Measurements from ENCODE around the gene THYN1. TPM values are rescaled to one million over a fixed set of nuclear protein-coding genes. Genes with fewer than 3 reads are reported as not detected.

The THYN1 gene
- total and polyA plus RNA-seq, 2 of the 13 experiments (the other 11 are each of a cell fraction or from before 2014, with no cell fraction given): 36.1 to 87.6 TPM

DNA sequence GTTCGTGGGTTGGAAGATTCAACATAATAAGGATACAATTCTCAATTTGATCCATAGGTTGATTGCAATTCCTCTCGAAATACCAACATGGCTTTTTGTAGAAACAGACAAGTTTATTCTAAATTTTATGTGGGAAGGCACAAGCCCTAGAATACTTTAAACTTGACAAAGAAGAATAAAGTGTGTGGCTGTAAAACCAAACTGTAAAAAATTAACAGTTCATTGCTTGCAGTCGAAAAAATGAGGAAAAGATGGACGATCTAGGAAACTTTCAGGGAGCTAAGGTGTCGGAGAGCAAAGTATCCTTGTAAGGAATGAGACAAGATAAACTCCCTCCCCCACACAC lies 22.0 kb upstream of the THYN1 start (continued):
- TF ChIP-seq, protein P1, sequence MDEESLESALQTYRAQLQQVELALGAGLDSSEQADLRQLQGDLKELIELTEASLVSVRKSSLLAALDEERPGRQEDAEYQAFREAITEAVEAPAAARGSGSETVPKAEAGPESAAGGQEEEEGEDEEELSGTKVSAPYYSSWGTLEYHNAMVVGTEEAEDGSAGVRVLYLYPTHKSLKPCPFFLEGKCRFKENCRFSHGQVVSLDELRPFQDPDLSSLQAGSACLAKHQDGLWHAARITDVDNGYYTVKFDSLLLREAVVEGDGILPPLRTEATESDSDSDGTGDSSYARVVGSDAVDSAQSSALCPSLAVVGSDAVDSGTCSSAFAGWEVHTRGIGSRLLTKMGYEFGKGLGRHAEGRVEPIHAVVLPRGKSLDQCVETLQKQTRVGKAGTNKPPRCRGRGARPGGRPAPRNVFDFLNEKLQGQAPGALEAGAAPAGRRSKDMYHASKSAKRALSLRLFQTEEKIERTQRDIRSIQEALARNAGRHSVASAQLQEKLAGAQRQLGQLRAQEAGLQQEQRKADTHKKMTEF (CRISPR knock-in tag; IDR thresholded peaks at IDR 0.05): no peak
- TF ChIP-seq, protein P2, sequence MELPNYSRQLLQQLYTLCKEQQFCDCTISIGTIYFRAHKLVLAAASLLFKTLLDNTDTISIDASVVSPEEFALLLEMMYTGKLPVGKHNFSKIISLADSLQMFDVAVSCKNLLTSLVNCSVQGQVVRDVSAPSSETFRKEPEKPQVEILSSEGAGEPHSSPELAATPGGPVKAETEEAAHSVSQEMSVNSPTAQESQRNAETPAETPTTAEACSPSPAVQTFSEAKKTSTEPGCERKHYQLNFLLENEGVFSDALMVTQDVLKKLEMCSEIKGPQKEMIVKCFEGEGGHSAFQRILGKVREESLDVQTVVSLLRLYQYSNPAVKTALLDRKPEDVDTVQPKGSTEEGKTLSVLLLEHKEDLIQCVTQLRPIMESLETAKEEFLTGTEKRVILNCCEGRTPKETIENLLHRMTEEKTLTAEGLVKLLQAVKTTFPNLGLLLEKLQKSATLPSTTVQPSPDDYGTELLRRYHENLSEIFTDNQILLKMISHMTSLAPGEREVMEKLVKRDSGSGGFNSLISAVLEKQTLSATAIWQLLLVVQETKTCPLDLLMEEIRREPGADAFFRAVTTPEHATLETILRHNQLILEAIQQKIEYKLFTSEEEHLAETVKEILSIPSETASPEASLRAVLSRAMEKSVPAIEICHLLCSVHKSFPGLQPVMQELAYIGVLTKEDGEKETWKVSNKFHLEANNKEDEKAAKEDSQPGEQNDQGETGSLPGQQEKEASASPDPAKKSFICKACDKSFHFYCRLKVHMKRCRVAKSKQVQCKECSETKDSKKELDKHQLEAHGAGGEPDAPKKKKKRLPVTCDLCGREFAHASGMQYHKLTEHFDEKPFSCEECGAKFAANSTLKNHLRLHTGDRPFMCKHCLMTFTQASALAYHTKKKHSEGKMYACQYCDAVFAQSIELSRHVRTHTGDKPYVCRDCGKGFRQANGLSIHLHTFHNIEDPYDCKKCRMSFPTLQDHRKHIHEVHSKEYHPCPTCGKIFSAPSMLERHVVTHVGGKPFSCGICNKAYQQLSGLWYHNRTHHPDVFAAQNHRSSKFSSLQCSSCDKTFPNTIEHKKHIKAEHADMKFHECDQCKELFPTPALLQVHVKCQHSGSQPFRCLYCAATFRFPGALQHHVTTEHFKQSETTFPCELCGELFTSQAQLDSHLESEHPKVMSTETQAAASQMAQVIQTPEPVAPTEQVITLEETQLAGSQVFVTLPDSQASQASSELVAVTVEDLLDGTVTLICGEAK (IDR thresholded peaks at IDR 0.05): no peak
- TF ChIP-seq, protein P2 (CRISPR knock-in tag; IDR thresholded peaks at IDR 0.05): no peak
- TF ChIP-seq GPN1 (CRISPR knock-in tag; IDR thresholded peaks at IDR 0.05; ENCODE audit: borderline replicate concordance) (no peak), KAT2B (IDR thresholded peaks at IDR 0.05; ENCODE audit: borderline replicate concordance, low read depth, low read length) (no peak), SRSF4 (IDR thresholded peaks at IDR 0.05; ENCODE audit: low read depth, low read length, poor library complexity, severe bottlenecking) (no peak), ZNF501 (CRISPR knock-in tag; IDR thresholded peaks at IDR 0.05) (no peak), NFKB2 (CRISPR knock-in tag; IDR thresholded peaks at IDR 0.05; ENCODE audit: borderline replicate concordance) (no peak), ELF1 (CRISPR knock-in tag; IDR thresholded peaks at IDR 0.05) (no peak)
- TF ChIP-seq, protein P3, sequence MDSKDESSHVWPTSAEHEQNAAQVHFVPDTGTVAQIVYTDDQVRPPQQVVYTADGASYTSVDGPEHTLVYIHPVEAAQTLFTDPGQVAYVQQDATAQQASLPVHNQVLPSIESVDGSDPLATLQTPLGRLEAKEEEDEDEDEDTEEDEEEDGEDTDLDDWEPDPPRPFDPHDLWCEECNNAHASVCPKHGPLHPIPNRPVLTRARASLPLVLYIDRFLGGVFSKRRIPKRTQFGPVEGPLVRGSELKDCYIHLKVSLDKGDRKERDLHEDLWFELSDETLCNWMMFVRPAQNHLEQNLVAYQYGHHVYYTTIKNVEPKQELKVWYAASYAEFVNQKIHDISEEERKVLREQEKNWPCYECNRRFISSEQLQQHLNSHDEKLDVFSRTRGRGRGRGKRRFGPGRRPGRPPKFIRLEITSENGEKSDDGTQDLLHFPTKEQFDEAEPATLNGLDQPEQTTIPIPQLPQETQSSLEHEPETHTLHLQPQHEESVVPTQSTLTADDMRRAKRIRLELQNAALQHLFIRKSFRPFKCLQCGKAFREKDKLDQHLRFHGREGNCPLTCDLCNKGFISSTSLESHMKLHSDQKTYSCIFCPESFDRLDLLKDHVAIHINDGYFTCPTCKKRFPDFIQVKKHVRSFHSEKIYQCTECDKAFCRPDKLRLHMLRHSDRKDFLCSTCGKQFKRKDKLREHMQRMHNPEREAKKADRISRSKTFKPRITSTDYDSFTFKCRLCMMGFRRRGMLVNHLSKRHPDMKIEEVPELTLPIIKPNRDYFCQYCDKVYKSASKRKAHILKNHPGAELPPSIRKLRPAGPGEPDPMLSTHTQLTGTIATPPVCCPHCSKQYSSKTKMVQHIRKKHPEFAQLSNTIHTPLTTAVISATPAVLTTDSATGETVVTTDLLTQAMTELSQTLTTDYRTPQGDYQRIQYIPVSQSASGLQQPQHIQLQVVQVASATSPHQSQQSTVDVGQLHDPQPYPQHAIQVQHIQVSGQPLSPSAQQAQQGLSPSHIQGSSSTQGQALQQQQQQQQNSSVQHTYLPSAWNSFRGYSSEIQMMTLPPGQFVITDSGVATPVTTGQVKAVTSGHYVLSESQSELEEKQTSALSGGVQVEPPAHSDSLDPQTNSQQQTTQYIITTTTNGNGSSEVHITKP (CRISPR knock-in tag; IDR thresholded peaks at IDR 0.05; ENCODE audit: low read depth): no peak
- TF ChIP-seq, protein P4, sequence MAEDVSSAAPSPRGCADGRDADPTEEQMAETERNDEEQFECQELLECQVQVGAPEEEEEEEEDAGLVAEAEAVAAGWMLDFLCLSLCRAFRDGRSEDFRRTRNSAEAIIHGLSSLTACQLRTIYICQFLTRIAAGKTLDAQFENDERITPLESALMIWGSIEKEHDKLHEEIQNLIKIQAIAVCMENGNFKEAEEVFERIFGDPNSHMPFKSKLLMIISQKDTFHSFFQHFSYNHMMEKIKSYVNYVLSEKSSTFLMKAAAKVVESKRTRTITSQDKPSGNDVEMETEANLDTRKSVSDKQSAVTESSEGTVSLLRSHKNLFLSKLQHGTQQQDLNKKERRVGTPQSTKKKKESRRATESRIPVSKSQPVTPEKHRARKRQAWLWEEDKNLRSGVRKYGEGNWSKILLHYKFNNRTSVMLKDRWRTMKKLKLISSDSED (CRISPR knock-in tag; IDR thresholded peaks at IDR 0.05): no peak
- TF ChIP-seq, protein P5, sequence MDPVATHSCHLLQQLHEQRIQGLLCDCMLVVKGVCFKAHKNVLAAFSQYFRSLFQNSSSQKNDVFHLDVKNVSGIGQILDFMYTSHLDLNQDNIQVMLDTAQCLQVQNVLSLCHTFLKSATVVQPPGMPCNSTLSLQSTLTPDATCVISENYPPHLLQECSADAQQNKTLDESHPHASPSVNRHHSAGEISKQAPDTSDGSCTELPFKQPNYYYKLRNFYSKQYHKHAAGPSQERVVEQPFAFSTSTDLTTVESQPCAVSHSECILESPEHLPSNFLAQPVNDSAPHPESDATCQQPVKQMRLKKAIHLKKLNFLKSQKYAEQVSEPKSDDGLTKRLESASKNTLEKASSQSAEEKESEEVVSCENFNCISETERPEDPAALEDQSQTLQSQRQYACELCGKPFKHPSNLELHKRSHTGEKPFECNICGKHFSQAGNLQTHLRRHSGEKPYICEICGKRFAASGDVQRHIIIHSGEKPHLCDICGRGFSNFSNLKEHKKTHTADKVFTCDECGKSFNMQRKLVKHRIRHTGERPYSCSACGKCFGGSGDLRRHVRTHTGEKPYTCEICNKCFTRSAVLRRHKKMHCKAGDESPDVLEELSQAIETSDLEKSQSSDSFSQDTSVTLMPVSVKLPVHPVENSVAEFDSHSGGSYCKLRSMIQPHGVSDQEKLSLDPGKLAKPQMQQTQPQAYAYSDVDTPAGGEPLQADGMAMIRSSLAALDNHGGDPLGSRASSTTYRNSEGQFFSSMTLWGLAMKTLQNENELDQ (CRISPR knock-in tag; IDR thresholded peaks at IDR 0.05; ENCODE audit: borderline replicate concordance): no peak
